ENCODE measurements around the gene LZTS2.

Gene LZTS2

GRCh38 chr10:101014966-101015581 lies 15.5 kb downstream of the LZTS2 start:
- peak; percentile 88 for DNase-seq (ENCODE audit: low read depth)
- no peak overlapping the region for H3K4me3 ChIP-seq (ENCODE audit: low read length)
- TF ChIP-seq CTCF (conservative IDR thresholded peaks at IDR 0.05; ENCODE audit: low read length) = no peak

DNA sequence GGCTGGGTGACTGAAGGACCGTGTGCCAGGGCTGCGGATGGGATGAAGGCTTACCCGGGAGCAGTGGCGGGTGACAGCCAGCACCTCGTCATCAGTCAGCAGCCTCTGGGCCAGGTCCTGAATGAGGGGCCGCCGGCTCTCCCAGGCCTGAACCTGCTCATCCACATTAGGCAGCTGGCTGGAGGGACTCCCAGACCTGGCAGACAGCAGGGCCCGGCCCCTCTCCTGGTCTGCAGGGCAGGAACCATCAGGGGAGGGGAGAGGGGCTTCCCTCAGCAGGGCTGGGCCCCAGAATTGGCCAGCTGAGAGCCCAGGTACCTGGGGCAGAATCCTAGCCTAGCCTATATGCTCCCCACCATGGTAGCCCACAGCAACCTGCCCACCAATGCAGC lies 16.0 kb downstream of the LZTS2 start:
- no peak for DNase-seq (ENCODE audit: low read depth)
- no peak overlapping the region for H3K4me3 ChIP-seq (ENCODE audit: low read length)
- TF ChIP-seq CTCF (conservative IDR thresholded peaks at IDR 0.05; ENCODE audit: low read length) = no peak

GRCh38 chr10:101016814-101017213 lies 17.2 kb downstream of the LZTS2 start:
- H3K4me3 ChIP-seq (ENCODE audit: low read length) = no peak overlapping the region
- TF ChIP-seq CTCF (conservative IDR thresholded peaks at IDR 0.05; ENCODE audit: low read length) = no peak
- DNase-seq (ENCODE audit: low read depth) = no peak

GRCh38 chr10:101018118-101018599 lies 18.6 kb downstream of the LZTS2 start:
- DNase-seq (ENCODE audit: low read depth) = no peak
- TF ChIP-seq CTCF (conservative IDR thresholded peaks at IDR 0.05; ENCODE audit: low read length) = no peak
- no peak overlapping the region for H3K4me3 ChIP-seq (ENCODE audit: low read length)

DNA sequence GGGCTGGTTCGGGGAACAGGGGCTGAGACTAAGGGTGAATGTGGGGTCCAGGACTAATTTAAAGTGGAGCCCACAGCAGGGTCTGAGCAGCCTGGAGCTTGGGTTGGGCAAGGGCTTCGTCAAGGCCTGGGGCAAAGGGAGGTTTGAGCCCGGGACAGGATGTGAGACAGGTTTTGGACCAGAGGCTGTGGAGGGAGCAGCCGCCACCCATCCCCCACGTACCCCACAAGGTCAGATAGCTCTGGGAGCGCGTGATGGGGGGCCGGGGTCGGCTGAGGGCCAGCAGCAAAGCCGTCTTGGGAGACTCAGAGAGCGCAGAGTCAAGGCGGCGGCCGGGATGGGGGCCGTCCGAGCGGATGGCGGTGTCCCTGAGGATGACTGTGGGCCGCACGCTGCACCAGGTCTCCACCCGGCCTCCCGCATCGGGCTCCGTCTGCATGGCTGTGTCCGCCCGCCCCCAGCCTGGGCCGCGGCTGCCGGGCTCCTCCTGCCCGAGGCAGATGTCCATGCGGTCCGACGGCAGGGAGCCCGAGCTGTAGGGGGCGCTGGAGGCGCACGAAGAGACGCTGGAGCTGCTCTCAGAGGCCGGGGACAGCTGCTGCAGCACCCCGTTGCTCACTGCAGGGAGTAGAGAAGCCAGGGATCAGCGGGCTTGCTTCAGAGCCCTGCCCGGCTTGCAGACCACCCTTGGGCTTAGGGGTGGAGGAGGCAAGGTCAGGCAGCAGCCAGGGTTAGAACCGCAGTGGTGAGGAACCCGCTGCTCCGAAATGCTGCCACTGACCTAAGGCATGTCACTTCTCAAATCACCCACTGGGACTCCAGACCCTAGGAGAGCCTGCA lies 19.2 kb downstream of the LZTS2 start:
- TF ChIP-seq CTCF (conservative IDR thresholded peaks at IDR 0.05; ENCODE audit: low read length) = peak; percentile 69
- H3K4me3 ChIP-seq (ENCODE audit: low read length) = no peak overlapping the region
- DNase-seq (ENCODE audit: low read depth) = peak; percentile 75

GRCh38 chr10:101019440-101019703 lies 19.8 kb downstream of the LZTS2 start:
- DNase-seq (ENCODE audit: low read depth) = no peak
- TF ChIP-seq CTCF (conservative IDR thresholded peaks at IDR 0.05; ENCODE audit: low read length) = no peak
- H3K4me3 ChIP-seq (ENCODE audit: low read length) = no peak overlapping the region

Data from AG10803 (cell line).